ENCODE data around the gene PTPN11.

The PTPN11 gene

DNA sequence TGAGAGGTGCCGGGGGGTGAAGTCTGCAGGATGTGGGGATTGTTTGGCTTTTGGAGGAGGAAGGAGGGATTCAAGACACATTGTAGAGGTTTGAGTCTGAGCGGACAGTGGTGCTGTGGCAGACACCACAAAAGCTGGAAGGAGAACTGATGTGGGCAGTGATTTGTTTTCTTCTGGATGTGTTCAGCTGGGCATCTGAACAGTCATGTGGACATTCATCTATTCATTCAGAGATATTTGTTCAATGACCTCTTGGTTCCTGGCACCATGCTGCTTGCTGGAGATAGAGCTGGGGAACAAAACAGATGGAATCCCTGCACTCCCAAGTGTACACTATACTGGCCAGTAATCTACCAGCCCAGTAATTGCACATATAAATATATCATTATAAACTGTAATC is 64.0 kb downstream of the PTPN11 start:
- Mint-ChIP-seq H3K36me3 (ENCODE audit: low read depth) (peaks cover 69% of the 10 kb centered on the region), H3K4me3 (no peak overlapping the region), H3K9me3 (peaks cover 3% of the 10 kb centered on the region), H3K27ac (no peak overlapping the region), H3K27me3 (ENCODE audit: low read depth) (no peaks in the 10 kb centered on the region), H3K4me1 (ENCODE audit: low read depth) (no peaks in the 10 kb centered on the region)
- DNase-seq (ENCODE audit: low spot score), result no peak

DNA sequence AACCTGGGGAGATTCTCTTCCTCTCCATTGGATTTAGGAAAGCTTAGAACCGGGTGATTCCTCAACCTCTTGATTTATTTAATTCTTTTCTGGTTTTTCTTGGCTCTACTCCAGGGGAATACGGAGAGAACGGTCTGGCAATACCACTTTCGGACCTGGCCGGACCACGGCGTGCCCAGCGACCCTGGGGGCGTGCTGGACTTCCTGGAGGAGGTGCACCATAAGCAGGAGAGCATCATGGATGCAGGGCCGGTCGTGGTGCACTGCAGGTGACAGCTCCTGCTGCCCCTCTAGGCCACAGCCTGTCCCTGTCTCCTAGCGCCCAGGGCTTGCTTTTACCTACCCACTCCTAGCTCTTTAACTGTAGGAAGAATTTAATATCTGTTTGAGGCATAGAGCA is 67.6 kb downstream of the PTPN11 start:
- no peaks in the 10 kb centered on the region for H3K9me3 Mint-ChIP-seq

GRCh38 chr12:112488257-112488876 is 69.6 kb downstream of the PTPN11 start:
- H3K36me3 Mint-ChIP-seq (ENCODE audit: low read depth), result peaks cover 62% of the 10 kb centered on the region
- no peaks in the 10 kb centered on the region for H3K27me3 Mint-ChIP-seq (ENCODE audit: low read depth)
- H3K4me1 Mint-ChIP-seq (ENCODE audit: low read depth), result no peaks in the 10 kb centered on the region
- no peak overlapping the region for H3K27ac Mint-ChIP-seq
- H3K4me3 Mint-ChIP-seq, result no peak overlapping the region
- no peak for DNase-seq (ENCODE audit: low spot score)
- no peaks in the 10 kb centered on the region for H3K9me3 Mint-ChIP-seq

More for the DNA sequence above, 67.6 kb downstream of the PTPN11 start:
- H3K27me3 Mint-ChIP-seq (ENCODE audit: low read depth), result no peaks in the 10 kb centered on the region
- H3K27ac Mint-ChIP-seq, result no peak overlapping the region
- DNase-seq (ENCODE audit: low spot score), result no peak
- H3K4me1 Mint-ChIP-seq (ENCODE audit: low read depth), result no peaks in the 10 kb centered on the region
- H3K4me3 Mint-ChIP-seq, result no peak overlapping the region
- peaks cover 62% of the 10 kb centered on the region for H3K36me3 Mint-ChIP-seq (ENCODE audit: low read depth)

DNA sequence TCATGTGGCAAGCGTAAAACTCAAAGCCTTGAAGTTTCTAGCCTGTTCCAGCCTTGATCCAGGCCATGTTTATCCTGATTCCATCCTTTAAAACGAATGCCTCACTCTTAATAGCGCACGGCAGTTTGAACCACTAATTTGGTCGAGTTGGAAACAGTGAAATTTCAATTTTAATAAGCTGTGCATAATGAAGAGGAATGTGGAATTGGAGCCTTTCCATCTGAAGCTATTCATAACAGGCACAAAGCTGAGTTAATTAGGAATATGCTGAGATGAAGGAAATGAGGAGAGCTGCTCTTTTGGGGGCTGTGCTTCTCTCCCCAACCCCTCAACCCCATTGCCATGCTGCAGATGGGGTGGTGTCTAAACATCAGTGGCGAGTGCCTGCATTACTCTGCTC is 70.7 kb downstream of the PTPN11 start:
- Mint-ChIP-seq H3K9me3 (no peaks in the 10 kb centered on the region), H3K4me3 (no peak overlapping the region), H3K27me3 (ENCODE audit: low read depth) (no peaks in the 10 kb centered on the region), H3K36me3 (ENCODE audit: low read depth) (peaks cover 59% of the 10 kb centered on the region), H3K27ac (no peak overlapping the region), H3K4me1 (ENCODE audit: low read depth) (peaks cover 4% of the 10 kb centered on the region)
- no peak for DNase-seq (ENCODE audit: low spot score)

DNA sequence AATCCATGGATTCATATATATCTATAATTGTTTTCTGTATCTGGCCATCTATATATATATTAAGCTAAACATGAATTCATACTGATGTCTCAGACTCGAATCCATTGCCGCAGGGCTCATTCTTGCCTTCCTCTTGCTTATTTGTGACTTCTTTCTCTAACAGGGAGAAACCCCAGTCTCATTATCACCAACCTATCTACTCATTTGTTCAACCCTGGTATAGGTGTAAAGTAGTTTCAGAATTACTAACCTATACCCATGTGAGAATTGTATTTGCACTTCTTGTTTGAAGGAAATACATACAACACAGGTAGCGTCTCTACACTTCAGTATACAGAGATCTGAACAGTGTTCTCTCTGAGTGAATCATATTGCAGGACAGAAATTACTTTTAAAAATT is 77.7 kb downstream of the PTPN11 start:
- H3K36me3 Mint-ChIP-seq (ENCODE audit: low read depth), result peaks cover 50% of the 10 kb centered on the region
- H3K4me3 Mint-ChIP-seq, result no peak overlapping the region
- no peaks in the 10 kb centered on the region for H3K27me3 Mint-ChIP-seq (ENCODE audit: low read depth)
- no peak overlapping the region for H3K27ac Mint-ChIP-seq
- H3K9me3 Mint-ChIP-seq, result no peaks in the 10 kb centered on the region
- no peak for DNase-seq (ENCODE audit: low spot score)
- peaks cover 20% of the 10 kb centered on the region for H3K4me1 Mint-ChIP-seq (ENCODE audit: low read depth)

DNA sequence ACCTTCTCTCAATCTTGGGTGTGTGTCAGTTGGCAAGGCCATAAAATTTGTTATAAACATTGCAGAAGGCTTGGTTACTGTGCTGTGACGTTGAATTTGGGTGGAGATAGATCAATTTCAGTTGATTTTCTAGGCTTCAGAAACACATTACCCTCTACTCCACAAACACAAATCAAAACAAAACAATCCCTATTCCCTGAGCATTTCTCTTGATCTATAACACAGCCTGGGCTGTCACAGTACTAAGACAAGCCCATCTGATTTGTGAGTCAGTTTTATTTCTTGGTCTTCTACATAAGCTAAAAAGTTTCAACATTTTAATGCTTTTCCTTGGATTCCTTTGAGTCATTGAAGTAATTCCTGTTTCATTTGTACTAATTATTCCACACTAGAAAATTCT is 79.8 kb downstream of the PTPN11 start:
- no peak for DNase-seq (ENCODE audit: low spot score)
- Mint-ChIP-seq H3K27me3 (ENCODE audit: low read depth) (no peaks in the 10 kb centered on the region), H3K36me3 (ENCODE audit: low read depth) (peaks cover 53% of the 10 kb centered on the region), H3K9me3 (no peaks in the 10 kb centered on the region), H3K4me3 (no peak overlapping the region), H3K4me1 (ENCODE audit: low read depth) (peaks cover 20% of the 10 kb centered on the region), H3K27ac (no peak overlapping the region)

DNA sequence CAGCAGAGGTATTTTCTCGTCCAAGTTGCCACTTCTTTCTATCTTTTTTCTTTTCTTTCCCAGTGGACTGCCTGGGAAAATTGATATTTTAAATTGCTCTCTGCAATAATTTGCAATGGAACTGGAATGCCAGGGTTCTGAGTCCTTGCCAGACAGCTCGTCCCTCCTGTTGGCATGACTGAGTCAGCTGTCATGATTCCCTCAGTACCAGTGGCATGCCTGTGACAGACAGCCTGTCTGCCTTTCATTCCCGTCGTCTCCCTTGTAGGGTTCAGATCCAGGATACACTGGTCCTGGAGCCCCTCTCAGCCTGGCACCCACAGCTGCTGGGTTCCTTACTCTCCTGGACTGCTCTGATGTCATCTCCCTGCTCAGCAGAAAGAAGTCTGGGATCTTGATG is 84.8 kb downstream of the PTPN11 start:
- H3K36me3 Mint-ChIP-seq (ENCODE audit: low read depth), result peaks cover 53% of the 10 kb centered on the region
- no peaks in the 10 kb centered on the region for H3K4me1 Mint-ChIP-seq (ENCODE audit: low read depth)
- DNase-seq (ENCODE audit: low spot score), result no peak
- H3K27ac Mint-ChIP-seq, result no peak overlapping the region
- no peaks in the 10 kb centered on the region for H3K27me3 Mint-ChIP-seq (ENCODE audit: low read depth)
- H3K9me3 Mint-ChIP-seq, result no peaks in the 10 kb centered on the region
- no peak overlapping the region for H3K4me3 Mint-ChIP-seq

- Mint-ChIP-seq H3K4me1 (ENCODE audit: low read depth) (no peaks in the 10 kb centered on the region), H3K27me3 (ENCODE audit: low read depth) (no peaks in the 10 kb centered on the region), H3K27ac (no peak overlapping the region), H3K4me3 (no peak overlapping the region), H3K36me3 (ENCODE audit: low read depth) (peaks cover 50% of the 10 kb centered on the region), H3K9me3 (no peaks in the 10 kb centered on the region)
- DNase-seq (ENCODE audit: low spot score), result no peak
Observed at GRCh38 chr12:112506513-112507166, 87.9 kb downstream of the PTPN11 start.

GRCh38 chr12:112513471-112513870 is 94.7 kb downstream of the PTPN11 start:
- Mint-ChIP-seq H3K9me3 (no peaks in the 10 kb centered on the region), H3K27ac (no peak overlapping the region), H3K36me3 (ENCODE audit: low read depth) (no peaks in the 10 kb centered on the region), H3K4me3 (no peak overlapping the region), H3K4me1 (ENCODE audit: low read depth) (no peaks in the 10 kb centered on the region), H3K27me3 (ENCODE audit: low read depth) (no peaks in the 10 kb centered on the region)
- no peak for DNase-seq (ENCODE audit: low spot score)

DNA sequence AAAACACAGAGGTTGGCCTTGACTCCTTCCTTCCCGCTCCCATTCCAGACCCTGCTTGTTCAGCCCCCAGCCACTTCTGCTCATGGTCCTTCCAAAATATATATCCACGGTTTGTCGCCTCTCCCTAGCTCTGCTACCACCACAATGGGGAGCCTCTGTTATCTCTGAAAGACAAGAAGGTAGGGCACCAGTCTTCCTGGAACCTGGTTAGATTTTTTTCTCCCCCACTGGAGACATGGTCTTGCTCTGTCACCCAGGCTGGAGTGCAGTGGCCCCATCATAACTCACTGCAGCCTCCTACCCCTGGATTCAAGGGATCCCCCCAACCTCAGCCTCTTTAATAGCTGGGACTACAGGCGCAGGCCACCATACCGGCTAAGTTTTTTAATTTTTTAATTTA is 95.7 kb downstream of the PTPN11 start:
- DNase-seq (ENCODE audit: low spot score), result no peak
- Mint-ChIP-seq H3K27me3 (ENCODE audit: low read depth) (no peaks in the 10 kb centered on the region), H3K9me3 (no peaks in the 10 kb centered on the region), H3K4me1 (ENCODE audit: low read depth) (no peaks in the 10 kb centered on the region), H3K36me3 (ENCODE audit: low read depth) (no peaks in the 10 kb centered on the region), H3K4me3 (no peak overlapping the region), H3K27ac (no peak overlapping the region)

DNA sequence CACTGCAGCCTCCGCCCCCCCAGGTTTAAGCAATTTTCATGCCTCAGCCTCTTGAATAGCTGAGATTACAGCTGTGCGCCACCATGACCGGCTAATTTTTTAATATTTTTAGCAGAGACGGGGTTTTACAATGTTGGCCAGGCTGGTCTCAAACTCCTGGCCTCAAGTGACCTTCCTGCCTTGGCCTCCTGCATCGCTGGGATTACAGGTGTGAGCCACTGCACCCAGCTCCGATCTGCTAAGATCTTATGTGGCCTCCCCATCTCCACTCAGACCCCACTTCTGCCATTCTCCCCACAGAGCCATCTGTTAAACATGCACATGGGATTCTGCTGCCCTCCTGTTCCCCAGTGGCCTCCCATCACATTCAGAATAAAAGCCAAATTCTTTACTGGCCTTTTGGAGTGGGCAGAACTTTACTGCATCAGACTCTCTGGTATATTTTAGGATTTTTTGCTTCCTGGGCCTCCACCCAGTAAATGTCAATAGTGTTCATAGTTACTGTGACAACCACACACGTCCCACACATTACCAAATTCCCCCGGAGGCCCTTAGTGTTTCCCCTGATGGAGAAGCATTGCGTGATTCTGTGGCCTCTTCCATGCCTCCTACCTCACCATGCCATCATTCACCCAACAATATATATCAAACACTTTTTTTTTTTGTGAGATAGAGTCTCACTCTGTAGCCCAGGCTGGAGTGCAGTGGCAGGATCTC is 96.3 kb downstream of the PTPN11 start:
- DNase-seq (ENCODE audit: low spot score), result no peak
- H3K4me3 Mint-ChIP-seq, result no peak overlapping the region
- H3K9me3 Mint-ChIP-seq, result no peaks in the 10 kb centered on the region
- no peaks in the 10 kb centered on the region for H3K36me3 Mint-ChIP-seq (ENCODE audit: low read depth)
- no peaks in the 10 kb centered on the region for H3K4me1 Mint-ChIP-seq (ENCODE audit: low read depth)
- no peak overlapping the region for H3K27ac Mint-ChIP-seq
- no peaks in the 10 kb centered on the region for H3K27me3 Mint-ChIP-seq (ENCODE audit: low read depth)

GRCh38 chr12:112515868-112516267 is 97.1 kb downstream of the PTPN11 start:
- Mint-ChIP-seq H3K4me3 (no peak overlapping the region), H3K9me3 (no peaks in the 10 kb centered on the region), H3K27ac (no peak overlapping the region), H3K4me1 (ENCODE audit: low read depth) (no peaks in the 10 kb centered on the region), H3K27me3 (ENCODE audit: low read depth) (no peaks in the 10 kb centered on the region), H3K36me3 (ENCODE audit: low read depth) (no peaks in the 10 kb centered on the region)
- DNase-seq (ENCODE audit: low spot score), result no peak

- no peak for DNase-seq (ENCODE audit: low spot score)
- Mint-ChIP-seq H3K9me3 (no peaks in the 10 kb centered on the region), H3K4me1 (ENCODE audit: low read depth) (no peaks in the 10 kb centered on the region), H3K27ac (no peak overlapping the region), H3K27me3 (ENCODE audit: low read depth) (no peaks in the 10 kb centered on the region), H3K36me3 (ENCODE audit: low read depth) (no peaks in the 10 kb centered on the region), H3K4me3 (no peak overlapping the region)
Observed at GRCh38 chr12:112517730-112518364, 99.1 kb downstream of the PTPN11 start.

GRCh38 chr12:112518365-112518735 is 99.6 kb downstream of the PTPN11 start:
- no peak for DNase-seq (ENCODE audit: low spot score)
- H3K9me3 Mint-ChIP-seq, result no peaks in the 10 kb centered on the region
- no peaks in the 10 kb centered on the region for H3K36me3 Mint-ChIP-seq (ENCODE audit: low read depth)
- no peak overlapping the region for H3K27ac Mint-ChIP-seq
- H3K4me3 Mint-ChIP-seq, result no peak overlapping the region
- H3K4me1 Mint-ChIP-seq (ENCODE audit: low read depth), result no peaks in the 10 kb centered on the region
- H3K27me3 Mint-ChIP-seq (ENCODE audit: low read depth), result no peaks in the 10 kb centered on the region
